Midbrain (tissue), 1 donor: ENCODE measurements around the gene ANKS1B.

Experiments
- DNase-seq: peaks from one replicate; lab custom pipeline; 2025; lab: John Stamatoyannopoulos, UW

ANKS1B gene

DNA sequence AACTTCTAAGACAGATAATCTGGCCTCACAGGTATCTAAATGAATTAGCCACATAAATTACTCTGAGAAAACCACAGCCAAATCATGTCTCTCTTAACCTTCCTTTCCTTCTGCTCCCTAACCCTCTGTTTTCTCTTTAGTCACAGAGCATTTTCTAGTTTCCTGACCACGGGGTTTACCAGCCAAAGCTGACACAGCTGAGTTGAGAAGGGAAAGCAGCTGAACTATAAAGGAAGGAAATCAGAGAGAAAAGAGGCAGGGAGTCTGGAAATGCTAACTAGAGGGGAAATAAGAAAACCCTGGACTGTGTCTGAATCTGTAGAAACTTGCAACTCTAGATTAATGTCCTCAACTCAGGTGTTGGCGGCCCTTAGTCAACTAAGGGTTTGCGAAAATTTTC, 24.4 kb downstream of the ANKS1B start:
- no peak for DNase-seq

DNA sequence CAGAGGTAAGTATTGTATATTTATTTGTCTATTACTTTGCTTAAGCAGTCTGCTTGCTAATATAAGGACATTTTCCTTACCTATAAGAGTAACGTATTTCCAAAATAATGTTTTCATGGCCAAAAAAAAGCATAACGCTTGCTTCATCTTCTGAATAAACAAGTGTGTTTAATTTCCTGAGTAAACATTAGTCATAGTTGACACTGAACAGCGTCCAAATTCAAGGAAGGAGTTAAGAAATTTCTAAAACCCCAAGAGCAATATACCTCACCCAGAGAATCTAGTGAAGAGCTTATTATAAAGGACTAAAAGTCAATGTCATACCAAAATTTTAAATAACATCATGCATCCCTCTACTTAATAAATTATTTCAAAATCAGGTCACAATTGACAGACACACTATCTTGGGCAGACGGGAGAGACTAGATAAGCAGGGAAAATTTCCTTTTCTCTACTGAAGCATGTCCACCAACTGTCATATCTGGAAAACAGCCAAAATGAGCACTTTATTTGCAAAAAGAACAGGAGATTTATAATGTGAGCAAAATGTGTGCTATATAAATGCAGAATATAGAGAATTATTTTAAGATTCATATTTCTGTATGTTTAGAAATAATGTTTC, 25.1 kb downstream of the ANKS1B start:
- no peak for DNase-seq

DNA sequence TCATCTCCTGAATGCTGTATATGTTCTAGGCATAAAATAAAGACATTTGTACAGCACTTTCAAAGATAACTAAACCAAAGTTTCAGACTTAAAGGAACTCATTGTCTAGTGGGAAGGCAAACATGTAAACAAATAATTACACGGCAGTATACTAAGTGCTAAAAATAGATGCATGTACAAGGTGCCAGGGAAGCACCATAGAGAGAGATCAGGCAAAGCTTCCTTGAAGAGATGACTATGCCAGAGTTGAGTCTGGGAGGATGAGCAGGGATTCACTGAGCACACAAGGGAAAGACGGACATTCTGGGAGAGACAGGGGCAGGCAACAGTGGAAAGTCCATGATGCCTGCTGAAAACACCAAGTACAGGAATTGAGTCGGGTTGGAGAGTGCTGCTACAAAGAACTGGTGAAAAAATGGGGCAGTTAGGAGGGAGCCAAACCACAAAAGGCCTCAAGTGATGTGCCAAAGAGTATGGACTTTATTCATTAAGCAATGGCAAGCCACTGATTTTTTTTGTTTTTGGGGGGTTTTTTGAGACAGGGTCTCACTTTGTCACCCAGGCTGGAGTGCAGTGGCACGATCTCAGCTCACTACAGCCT, 26.8 kb downstream of the ANKS1B start:
- DNase-seq, result no peak

GRCh38 chr12:99954724-99955123, 30.0 kb downstream of the ANKS1B start:
- no peak for DNase-seq

DNA sequence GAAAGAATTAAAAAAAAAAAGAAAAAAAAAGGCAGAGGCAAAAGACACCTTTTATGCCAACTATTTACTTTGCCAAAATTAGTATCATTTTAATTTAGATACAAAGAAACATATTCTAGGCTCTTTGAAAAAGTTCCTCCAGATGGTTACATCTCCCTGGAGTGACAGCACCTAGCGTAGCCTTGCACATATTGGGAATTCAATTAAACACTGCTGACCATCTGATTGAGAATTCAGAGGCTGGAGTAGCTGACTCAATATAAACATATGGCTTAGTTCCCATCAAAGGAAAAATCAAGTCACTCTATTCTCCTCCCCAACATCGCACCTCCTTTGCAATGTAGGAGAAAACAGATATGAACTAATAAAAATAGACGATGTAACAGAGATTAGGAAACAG, 36.4 kb downstream of the ANKS1B start:
- DNase-seq, result no peak

- no peak for DNase-seq
Observed at GRCh38 chr12:99946131-99946530, 38.6 kb downstream of the ANKS1B start.

DNA sequence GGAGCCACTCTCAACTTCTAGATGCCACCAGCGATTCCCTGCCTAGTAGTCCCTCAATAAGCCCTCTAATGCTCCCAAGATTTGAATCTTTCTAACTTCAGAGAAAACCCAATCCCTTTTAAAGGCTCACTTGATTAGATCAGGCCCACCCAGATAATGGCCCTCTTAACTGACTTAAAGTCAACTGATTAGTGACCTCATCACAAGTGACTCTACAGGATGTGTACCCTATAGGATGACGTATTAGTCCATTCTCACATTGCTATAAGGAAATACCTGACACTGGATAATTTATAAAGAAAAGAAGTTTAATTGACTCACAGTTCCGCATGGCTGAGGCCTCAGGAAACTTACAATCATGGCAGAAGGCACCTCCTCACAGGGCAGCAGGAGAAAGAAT, 49.1 kb downstream of the ANKS1B start:
- no peak for DNase-seq

DNA sequence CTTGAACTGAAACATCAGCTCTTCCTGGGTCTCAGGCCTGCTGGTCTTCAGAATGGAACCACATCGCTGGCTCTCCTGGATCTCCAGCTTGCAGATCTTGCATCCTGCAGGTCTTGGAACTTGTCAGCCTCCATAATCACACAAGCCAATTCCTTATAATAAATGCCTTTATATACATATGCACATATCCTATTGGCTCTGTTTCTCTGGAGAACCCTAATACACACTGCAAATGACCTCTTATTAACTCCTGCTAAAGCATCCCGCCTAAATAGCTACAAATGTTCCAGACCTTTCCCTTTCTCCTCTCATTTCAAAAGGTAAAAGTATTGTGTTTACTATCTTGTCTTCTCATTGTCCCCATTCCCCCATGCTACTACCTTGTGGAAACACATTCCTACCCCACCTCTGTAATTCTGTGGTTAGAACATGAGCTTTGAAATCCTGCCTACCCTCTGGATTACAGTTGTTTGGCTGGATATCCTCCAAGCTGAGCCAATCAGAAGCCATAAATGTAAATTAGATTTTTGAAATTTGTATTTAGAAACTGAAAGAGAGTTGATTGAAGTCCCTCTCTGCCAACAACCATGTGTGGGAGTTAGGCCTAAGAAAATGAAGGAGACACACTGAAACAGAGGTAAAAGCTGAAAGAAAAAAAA, 58.1 kb downstream of the ANKS1B start:
- no peak for DNase-seq

DNA sequence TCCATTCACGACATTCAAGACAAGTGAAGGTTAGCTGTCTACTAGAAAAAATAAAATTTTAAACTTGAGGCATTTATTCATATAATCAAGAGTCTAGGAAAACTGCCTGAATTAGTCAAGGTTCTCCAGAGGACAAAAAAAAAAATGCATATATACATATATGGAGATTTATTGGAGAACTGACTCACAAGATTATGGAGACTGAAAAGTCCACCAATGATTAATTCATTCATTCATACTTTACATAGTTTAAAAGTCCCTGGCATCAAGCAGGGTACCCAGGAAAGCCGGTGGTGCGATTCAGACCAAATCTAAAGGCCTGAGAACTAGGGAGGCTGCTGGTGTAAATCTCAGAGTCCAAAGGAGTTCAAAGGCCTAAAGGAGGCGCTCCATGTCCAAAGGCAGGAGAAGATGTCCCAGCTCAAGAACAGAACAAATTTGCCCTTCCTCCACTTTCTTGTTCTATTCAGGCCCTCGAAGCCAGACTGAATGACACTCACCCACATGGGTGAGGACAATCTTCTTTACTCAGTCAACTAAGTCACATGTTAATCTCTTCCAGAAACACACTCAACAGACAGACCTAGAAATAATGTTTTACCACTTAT, 64.3 kb downstream of the ANKS1B start:
- DNase-seq, result no peak

GRCh38 chr12:99917711-99918402, 66.9 kb downstream of the ANKS1B start:
- no peak for DNase-seq

- DNase-seq, result no peak
Observed at GRCh38 chr12:99916555-99916954, 68.2 kb downstream of the ANKS1B start.

GRCh38 chr12:99915251-99916082, 69.3 kb downstream of the ANKS1B start:
- no peak for DNase-seq

DNA sequence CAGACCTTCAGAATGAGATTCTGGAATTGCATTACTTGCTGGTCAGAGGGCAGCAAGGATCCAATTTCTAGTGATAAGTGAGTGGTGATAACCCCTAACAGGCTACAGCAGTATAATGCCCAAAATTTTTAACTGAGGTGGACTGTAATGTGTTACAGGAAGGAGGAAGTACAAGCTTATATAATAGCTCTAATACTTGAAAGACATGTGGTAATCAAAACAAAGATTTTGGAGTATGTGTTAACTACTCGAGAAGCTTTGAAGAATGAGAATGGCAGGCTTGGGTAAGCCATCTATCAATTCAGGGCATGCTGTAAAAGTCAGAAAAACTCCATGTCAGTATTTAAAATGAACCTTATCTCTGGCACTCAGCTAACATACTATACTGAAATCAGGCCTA, 70.5 kb downstream of the ANKS1B start:
- DNase-seq, result no peak

GRCh38 chr12:99911967-99912366, 72.8 kb downstream of the ANKS1B start:
- DNase-seq, result no peak

GRCh38 chr12:99911081-99911480, 73.7 kb downstream of the ANKS1B start:
- DNase-seq, result no peak

GRCh38 chr12:99910342-99910741, 74.4 kb downstream of the ANKS1B start:
- DNase-seq, result no peak

DNA sequence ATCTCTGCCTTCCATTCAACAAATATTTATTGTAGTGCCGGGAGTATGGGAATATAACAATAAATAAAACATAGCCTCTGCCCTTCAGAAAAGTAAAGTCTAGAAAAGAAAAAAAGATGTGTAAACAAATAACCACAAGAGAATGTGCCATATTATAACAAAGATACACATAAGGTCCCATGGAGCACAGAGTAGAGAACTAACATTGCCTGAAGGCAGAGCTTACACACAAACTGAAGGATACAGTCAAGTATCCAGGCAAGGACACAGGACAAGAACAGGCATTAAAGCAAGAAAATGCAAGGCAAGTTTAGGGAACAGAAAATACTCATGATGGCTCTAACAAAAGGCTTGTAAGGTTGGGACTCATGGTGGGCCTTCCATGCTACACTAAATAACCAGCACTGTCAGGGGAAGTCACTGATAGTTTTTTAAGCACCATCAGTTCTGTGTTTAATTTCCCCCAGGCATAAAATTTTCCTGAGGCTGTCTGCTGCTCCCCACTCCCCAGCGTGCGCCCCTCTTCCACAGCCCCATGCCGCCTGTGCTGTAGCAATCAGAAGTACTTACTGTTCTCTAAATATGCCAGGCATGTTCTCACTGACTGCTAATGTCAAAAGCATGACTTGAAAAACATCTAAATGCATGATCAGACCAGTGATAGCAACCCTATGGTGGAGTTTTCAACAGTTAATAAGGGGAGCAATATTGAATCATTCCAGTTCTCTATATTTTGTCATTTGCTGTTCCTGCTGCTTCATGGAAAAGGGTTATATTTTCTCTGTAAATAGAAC, 77.8 kb downstream of the ANKS1B start:
- no peak for DNase-seq

DNA sequence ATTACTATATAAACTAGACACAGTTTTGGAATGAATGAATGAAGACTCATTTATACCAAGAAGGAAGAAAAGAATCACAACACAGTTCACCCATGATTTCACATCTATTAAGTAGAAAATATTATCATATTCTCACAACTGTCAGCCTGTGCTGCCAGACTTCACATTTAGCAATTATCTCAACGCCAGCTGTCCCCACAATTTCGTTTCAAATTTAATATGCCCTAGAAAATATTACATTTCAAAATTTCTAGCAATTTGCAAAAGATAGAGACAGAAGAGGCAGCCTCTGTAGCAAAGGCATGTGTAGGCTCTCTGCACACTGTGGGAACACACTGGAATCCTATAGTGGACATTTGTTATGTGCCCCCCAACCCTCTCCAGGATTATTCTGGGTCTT, 83.6 kb downstream of the ANKS1B start:
- no peak for DNase-seq

- no peak for DNase-seq
Observed at GRCh38 chr12:99898645-99899044, 86.1 kb downstream of the ANKS1B start.

- no peak for DNase-seq
Observed at GRCh38 chr12:99879439-99879838, 105.3 kb downstream of the ANKS1B start.

DNA sequence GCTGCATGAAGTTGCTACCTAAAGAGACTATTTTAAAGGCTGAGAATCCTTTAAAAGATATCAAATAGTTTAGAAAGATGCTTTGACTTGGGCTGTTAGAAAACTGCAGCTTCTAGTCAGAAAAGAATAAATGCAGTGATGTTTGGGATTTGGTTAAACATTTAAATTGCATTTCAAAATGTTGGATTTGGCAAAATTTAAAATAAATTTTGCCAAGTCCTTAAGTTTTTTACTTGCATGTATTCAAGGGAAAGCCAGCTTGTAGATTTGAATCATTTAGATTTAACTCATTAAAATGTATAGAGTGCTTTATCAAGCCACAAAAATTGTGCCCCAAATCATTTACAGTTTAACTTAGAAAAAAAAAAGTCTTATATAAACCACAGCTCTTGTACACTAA, 109.7 kb downstream of the ANKS1B start:
- no peak for DNase-seq
